Bone marrow (tissue), 2 donors: ENCODE results near the gene TSC22D1.

Experiments used
- DNase-seq, 2 donors: peaks; one replicate each; lab custom pipeline; 2025; lab: John Stamatoyannopoulos, UW

The TSC22D1 gene

GRCh38 chr13:44382635-44383145, 193.4 kb downstream of the TSC22D1 start:
- DNase-seq = no peak
